ENCODE measurements around the gene NT5DC4. TPM values are rescaled to one million over a fixed set of nuclear protein-coding genes. Genes with fewer than 3 reads are reported as not detected.

Gene NT5DC4
- total RNA-seq = not detected in 2 replicates

DNA sequence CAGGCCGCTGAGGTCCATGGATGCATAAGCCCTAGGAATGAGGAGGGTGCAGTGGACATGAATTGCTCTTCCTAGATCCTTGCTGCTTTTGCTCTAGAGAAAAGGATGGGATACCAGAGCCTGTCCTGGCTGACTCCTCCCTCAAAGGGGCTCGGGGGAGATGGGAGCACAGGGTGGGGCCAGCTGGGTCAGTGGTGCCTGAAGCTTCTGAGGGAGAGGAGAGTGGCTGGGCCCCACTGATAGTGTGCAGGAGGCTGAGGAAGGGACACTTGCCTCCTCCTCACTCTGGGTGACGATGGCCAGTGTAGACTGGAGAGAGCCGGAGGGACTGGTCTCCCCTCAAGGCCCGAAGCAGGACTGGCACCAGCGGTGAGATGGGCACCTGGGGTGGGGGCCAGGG is at the start of gene NT5DC4:
Gene NT5DC4, plus strand, starts transcription at position 236 of the 400 bp plus-strand sequence. Its CDS starts 60 bp downstream, at position 296.
- no peak for DNase-seq (ENCODE audit: low read depth in 2 of 2)

DNA sequence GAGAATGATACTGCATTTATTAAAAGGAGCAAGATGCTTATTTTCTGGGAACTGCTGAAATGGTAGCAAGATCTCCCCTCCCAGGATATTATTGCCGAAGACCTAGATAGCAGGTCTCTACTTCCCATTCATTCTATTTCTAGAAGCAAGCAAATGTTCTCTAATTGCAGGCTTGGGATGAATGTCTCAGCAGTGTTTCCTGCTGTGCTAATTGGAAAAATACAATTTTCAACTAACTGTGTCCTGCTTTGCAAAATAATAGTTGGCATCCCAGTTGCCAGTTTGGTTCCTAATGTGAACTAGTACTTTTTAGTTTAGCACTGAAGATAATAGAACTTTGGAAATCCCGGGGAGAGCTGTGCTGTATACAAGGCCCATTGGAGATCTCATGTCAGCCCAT is 49.0 kb upstream of the NT5DC4 start:
- no peak for DNase-seq (ENCODE audit: low read depth in 2 of 2)

DNA sequence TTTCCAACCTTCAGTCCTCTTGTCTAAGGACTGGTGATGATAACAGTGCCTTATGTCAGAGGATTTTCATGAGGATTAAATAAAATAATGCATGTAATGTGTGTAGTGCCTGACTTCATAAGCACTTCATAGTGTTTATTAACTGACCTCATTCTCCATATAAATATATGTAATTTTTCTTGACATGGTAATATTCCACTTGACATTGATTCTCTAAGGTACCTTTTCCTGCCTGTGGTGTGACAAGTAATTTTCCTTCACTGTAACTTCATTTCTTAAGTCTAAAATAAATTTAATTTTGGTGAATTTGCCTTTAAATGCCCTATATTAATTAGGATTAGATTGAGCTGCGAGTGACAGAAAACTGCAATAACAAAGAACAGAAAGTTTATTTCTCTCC is 47.8 kb upstream of the NT5DC4 start:
- DNase-seq (ENCODE audit: low read depth in 2 of 2) = no peak

DNA sequence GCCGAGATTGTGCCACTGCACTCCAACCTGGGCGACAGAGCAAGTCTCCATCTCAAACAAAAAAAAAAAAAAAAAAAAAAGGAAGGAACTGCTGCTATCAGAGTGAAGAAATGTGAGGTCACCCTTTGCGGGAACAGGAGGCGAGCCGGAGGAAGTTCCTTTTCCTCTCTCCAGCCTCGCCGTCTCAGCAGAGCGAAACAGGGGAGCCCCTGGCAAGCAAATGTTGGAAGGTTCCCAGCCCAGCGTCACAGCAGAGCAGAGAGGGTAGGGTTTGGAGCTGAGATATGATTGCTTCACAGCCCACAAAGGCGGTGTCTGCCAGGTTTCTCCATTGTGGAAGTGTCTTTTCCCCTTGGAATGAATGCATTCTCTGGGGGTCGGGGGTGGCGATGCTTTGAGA is 46.6 kb upstream of the NT5DC4 start:
- DNase-seq (ENCODE audit: low read depth in 2 of 2) = peak in 1 of 2 donors; percentile 90

DNA sequence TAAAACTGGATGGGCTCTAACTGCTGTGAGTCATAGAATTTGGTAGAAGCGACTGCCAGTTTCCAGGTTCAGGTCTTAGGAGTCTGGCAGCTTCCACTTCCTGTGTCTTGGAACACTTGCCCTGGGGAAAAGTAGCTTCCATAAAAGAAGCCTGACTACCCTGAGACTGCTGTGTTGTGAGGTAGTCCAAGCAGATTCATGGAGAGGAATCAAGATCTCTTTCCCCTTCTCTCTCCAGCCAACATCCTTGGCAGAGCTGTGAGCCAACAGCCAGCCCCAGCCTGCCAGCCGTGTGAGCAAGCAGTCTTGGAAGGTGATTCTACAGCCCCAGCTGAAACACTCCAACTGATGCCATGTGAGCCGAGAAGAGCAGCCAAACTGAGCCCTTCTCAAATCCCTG is 41.3 kb upstream of the NT5DC4 start:
- DNase-seq (ENCODE audit: low read depth in 2 of 2) = no peak

DNA sequence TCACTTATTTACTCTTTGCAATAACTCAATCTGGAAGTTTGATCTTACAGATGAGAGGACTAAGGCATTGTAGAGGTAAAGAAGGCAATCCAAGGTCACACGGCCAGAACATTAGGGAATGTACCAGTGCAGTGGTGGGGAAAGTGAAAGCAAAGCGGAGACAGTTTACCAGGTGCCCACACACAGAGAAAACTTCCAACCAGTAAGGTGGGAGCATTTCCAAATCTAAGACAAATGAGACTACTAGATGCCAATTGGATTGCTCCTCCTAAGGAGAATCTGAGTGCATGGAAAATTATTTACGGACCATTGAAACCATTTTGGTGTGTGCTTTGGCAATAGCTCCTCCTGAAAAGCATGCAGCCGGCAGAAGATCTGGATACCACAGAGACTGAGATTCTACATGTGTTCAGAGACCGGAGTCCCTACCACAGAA is 40.1 kb upstream of the NT5DC4 start:
- DNase-seq (ENCODE audit: low read depth in 2 of 2) = peak in 1 of 2 donors; percentile 20

DNA sequence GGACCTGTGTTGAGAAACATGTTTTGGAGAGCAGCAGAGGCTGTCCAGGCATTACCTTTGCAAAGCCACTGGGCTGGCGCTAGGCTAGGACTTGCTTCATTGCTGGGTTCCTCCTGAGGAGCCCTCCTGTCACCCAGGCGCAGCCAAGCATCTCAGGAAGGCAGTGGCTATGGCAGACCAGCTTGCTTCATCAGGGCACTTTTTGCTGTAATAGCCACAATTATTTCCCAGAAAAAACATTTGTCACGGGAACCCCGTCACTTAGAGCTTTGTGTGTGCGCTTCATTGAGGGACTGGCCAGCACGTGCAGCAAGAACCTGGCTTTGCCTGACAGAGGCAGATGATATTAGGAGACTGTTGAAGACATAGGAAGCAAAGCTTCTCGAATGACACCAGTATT is 38.7 kb upstream of the NT5DC4 start:
- no peak for DNase-seq (ENCODE audit: low read depth in 2 of 2)

DNA sequence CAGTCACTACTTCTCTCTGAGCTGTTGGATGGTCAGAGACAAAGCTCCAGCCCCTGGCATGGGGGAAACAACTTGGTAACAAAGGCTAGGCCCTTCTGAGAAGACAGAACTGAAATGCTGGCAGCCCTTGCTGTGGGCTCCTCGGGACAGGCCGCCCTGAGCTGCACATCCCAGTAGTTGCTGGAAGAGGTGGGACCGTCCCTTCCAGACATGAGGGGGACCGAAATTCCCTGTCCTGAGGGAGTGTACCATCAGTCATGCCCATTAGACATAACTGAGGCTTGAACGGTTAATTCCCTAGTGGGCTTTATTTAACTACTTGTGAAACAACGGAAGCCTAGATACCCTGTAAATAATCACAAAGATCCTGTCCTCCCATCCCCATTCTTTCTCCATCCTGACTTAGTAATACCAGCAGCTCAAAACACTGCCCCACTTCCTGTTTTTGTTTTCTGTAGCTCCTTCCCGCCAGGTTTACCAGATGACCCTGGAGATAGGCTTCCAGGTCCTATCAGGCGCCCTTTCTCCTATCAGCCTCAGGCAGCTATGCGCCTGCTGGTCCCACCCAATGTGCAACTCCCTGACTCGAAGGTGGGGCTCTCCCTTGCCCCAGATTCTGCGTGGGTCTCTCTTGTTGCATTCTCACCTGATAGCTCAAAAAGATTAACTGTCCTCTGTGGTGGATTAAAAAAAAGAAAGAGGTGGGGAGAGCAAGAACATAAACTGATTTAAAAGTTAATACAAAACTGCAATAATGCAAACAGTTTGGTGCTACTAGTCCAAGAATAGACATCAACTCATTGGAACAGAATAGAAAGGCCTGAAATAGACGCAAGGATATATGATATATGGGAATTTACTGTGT is 37.0 kb upstream of the NT5DC4 start:
- DNase-seq (ENCODE audit: low read depth in 2 of 2) = no peak

DNA sequence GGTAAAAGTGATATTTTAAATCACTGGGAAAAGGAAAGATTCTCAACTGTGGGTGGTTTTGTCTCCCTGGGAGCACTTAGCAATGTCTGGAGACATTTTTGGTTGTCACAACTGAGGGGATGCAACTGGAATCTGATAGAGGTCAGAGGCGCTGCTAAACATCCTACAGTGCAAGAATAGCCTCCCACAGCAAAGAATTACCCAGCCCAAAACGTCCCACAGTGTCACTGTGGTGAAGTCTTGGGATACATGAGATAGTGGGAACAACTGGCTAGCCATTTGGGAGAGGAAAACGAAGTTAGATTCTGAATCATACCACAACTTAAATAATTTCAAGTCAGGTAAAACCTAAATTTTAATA is 36.4 kb upstream of the NT5DC4 start:
- DNase-seq (ENCODE audit: low read depth in 2 of 2) = no peak

DNA sequence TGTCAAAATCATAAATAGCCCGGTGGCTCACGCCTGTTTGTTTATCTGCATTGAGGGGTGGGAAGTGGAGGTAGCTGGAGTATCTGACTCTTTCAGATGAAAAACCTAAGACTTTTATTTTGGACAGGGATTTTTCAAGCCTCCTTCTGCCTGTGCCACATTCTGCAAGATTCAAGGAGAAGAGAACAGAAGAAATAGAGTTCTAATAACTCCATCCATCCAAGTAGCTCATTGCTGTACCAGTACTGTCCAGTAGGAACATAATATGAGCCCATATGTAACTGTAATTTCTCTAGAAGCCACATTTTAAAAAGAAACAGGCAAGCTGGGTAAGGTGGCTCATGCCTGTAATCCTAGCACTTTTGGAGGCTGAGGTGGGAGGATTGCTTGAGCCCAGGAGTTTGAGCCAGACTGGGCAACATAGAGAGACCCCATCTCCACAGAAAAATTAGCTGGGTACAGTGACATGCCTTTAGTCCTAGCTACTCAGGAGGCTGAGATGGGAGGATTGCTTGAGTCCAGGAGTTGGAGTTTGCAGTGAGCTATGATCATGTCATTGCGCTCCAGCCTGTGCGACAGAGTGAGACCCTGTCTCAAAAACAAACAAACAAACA is 35.4 kb upstream of the NT5DC4 start:
- DNase-seq (ENCODE audit: low read depth in 2 of 2) = no peak

DNA sequence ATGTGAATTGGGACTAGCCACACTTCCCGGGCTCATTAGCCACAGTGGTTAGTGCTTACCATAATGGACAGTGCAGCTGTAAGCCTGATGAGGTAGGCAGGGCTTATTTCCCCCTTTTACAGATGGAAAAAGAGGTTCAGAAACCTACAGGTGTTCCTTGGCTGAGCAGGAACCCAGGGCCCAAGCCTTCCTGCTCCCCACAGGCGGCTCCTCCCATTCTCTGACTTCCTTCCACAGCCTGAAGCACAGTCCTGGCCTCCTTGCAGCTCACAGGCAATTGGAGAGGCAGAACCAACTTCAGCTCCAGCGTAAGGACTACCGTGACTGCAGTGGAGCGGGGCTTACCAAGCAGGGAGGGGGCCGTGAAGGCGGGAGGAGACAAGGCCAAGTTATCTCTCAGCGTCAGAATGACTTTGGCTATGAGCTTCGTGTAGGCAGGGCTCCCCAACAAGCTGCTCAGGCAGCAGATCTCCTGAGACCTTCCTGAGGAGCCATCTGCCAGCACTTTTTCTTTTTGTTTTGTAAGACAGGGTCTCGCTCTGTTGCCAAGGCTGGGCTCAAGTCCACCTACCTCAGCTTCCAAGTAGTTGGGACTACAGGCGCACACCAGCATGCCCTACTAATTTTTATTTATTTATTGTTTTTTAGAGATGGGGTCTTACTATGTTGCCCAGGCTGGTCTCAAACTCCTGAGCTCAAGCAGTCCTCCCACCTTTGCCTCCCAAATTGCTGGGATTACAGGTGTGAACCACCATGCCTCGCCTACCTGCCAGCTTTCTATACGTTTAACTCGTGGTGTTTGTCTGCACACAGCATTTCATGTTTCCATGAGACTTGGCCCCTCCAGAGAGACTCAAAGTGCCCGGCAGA is 34.2 kb upstream of the NT5DC4 start:
- no peak for DNase-seq (ENCODE audit: low read depth in 2 of 2)

DNA sequence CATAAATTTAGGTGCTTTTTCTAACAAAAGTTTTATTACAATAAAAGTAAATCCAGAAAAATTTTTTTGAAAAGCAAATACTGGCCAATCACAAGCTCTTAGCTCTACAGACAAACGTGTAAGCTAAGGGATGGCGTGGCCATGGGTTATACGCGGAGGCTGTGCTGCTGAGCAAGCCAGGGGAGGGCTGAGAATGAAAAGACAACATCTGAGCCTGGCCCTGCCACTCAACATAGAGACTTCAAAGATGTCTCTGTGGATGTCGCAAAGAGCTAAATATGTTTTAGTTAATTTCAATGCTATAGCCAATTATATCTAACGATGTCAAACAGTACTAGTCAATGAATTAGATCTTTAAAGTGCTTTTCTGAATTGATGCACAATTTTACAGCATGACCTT is 33.3 kb upstream of the NT5DC4 start:
- DNase-seq (ENCODE audit: low read depth in 2 of 2) = no peak

DNA sequence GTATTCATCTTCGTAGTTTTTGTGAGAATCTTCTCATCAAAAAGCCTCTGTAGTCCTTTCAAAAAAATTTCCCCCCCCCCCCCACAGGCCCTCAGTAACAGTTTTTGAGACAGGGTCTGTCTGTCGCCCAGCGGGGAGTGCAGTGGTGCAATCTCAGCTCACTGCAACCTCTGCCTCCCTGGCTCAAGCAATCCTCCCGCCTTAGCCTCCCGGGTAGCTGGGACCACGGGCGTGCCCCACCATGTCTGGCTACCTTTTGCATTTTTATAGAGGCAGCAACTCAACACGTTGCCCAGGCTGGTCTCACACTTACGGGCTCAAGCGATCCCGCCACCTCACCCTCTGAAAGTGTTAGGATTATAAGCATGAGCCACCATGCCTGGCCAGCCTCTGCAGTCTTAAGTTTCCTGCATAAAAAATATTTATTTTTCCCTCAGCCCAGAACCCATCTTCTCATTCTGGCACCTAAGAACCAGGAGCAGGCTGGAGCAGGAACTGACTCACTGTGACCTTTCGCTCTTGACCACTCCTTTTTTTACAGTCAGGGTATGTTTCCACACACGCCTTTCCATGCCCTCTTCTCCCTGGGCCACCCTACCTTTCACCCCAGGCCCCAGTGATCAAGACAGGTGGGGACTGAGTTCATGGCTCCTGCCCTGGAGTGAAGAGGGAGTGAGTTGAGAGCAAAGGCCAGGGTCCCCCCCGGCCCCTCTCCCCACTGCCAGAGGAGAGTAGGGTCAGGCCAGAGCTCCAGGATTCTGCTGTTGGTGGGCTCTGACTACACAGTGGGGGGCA is 32.5 kb upstream of the NT5DC4 start:
- DNase-seq (ENCODE audit: low read depth in 2 of 2) = peak in 1 of 2 donors; percentile 60

DNA sequence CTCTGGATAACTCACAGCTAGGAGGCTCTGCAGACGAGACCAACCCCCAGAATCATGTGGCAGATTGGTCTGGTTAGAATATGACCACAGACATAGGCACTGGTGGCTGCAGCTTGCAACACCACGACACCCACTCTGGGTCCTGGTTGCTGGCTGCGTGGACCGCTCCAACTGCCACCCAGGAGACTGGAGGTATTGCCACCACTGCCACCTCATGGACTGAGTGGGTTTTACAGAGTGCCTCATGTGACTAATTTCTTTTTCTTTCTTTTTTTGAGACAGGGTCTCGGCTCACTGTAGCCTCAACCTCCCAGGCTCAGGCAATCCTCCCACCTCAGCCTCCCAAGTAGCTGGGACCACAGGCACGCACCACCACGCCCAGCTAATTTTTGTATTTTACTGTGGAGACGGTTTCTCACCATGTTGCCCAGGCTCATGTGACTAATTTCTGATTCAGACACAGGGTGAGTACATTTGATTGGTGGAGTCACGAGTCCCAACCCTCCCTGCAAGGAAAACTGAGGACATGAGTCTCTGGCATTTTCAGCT is 29.9 kb upstream of the NT5DC4 start:
- DNase-seq (ENCODE audit: low read depth in 2 of 2) = peak; percentile 70 to 77

DNA sequence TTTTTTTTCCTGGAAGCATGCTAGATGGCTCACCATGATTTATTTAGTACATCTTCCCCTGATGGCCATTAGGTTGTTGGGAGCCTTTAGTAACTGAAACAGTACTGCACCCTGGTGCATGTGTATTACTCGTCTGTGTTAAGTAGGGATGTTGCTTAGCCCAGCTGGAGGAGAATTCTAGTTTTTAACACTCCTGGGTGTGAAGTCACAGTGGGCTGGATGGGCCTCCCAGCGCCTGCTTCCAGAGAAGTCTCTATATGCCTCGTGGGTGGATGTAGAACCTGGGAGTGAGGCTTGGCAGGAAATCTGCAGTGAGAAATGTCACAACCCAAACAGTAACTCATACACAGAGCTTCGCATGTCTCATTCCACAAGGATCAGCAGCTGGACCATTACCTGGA is 28.9 kb upstream of the NT5DC4 start:
- DNase-seq (ENCODE audit: low read depth in 2 of 2) = peak in 1 of 2 donors; percentile 27

DNA sequence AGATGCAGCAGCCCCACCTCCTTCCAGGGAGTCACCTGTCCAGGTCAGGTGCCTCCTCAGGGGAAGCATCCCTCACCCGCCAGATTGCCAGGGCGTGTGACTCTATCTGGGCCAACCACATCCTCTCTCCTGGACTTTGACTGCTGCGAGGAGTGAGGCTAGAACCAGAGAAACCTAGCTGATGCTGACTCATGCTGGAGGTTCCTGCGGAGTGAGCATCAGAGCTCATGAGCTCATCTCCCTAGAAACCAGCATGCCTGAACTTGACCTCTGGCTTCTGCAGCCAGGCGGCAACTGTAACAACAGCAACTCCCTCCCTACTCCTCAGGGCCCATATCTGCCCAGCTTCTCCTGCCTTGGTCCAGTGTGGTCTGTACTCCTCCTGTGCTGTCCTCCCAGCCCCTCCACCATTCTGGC is 28.3 kb upstream of the NT5DC4 start:
- peak; percentile 11 to 94 for DNase-seq (ENCODE audit: low read depth in 2 of 2)

DNA sequence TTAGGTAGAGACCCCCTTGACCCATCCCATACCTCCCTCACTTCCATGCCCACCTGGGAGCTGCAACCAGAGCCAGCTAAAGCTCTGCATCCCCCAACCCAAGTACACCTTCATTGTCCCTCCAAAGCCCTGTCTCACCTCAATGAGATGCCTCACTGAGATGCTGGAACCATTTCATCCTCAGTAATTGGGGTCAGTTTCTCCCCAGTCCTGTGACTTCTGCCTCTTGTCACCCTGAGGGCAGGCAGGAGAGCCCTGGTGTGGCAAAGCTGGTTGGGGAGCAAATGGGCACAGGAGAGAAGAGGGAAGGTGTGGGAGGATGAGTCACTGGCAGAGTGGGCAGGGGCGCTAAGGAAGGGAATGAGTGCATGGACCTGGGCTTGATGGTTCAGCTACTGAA is 27.9 kb upstream of the NT5DC4 start:
- DNase-seq (ENCODE audit: low read depth in 2 of 2) = no peak

DNA sequence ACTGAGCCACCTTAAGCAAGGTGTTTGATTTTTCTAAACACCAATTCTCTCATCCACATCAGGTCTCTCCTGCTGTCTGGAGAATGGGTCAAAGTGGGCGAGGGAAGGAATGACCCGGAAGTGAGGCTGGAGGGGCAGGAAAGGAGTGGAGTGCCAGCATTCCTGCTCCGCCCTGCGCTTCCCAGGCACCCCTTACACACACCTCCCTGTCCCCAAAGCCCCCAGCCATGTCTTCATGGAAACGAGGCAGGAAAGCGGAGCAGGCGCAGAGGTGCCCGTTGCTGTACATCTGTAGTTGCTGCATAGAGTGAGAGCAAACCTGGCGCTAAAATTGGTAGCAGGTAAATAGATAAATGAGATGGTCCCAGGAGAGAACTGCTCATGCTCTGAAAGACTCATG is 27.2 kb upstream of the NT5DC4 start:
- DNase-seq (ENCODE audit: low read depth in 2 of 2) = no peak

DNA sequence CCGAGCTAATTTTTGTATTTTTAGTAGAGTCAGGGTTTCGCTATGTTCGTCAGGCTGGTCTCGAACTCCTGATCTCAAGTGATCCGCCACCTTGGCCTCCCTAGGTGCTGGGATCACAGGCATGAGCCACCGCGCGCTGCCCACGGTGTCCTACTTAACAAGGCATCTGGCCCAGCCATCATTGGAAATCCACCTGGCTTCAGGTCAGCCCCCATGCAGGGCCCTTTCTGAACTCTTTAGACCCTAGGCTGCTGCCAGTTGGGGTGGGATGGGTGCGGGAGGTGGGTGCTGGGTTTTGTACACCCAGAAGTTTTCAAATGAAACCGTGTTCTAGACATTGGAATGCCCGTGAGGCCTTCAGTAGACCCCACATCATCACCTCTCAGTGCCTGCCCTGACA is 26.6 kb upstream of the NT5DC4 start:
- DNase-seq (ENCODE audit: low read depth in 2 of 2) = no peak

DNA sequence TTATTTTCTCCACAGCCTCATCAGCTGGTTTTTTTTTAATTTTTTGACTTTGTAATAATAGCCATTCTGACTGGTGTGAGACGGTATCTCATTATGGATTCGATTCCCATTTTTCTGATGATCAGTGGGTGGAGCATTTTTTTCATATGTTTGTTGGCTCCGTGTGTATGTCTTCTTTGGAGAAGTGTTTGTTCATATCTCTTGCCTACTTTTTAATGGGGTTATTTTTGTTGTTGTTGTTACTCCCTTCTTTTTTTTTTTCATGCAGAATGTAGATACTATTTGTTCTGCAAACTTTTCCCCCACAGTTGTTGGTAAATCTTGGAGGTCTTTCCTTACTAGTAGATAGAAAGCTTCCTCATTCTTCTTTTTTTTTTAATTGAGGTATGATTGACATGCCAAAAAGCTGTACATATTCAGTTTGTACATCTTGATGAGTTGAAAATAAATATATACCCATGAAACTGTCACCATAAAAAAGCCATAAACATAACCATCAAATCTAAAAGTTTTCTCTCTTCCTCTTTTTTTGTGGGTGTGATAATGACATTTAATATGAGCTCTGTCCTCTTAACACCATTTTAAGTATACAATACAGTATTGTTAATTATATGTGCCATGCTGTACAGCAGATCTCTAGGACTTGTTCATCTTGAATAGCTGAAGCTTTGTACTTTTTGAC is 21.8 kb upstream of the NT5DC4 start:
- DNase-seq (ENCODE audit: low read depth in 2 of 2) = no peak

Data from lung microvascular endothelial cell (primary cell).